HS-5 (cell line): ENCODE data around the gene CDCP2.
"Not testable (repeated sequence)": the region's sequence is repeated elsewhere in the genome, so short reads cannot be mapped to it uniquely, and the experiment has no call there.

ENCODE experiments used
- DNase-seq: peaks from one replicate; pipeline ENCODE4 v3.0.0-alpha.2; 2012; ENCODE audit warnings: low read depth

CDCP2 gene

GRCh38 chr1:54115520-54115919 is 37.3 kb downstream of the CDCP2 start:
- DNase-seq, result no peak

- DNase-seq, result no peak
These were observed 37.8 kb downstream of the CDCP2 start for GRCh38 chr1:54114955-54115354.

GRCh38 chr1:54114001-54114400 is 38.8 kb downstream of the CDCP2 start:
- DNase-seq, result no peak

- DNase-seq, result no peak
These were observed 40.0 kb downstream of the CDCP2 start for GRCh38 chr1:54112705-54113368.

- no peak for DNase-seq
These were observed 40.8 kb downstream of the CDCP2 start for GRCh38 chr1:54112027-54112426.

- DNase-seq, result no peak
These were observed 41.2 kb downstream of the CDCP2 start for GRCh38 chr1:54111624-54112023.

GRCh38 chr1:54110996-54111395 is 41.8 kb downstream of the CDCP2 start:
- DNase-seq, result no peak

- no peak for DNase-seq
These were observed 43.4 kb downstream of the CDCP2 start for GRCh38 chr1:54109129-54110090.

- DNase-seq, result no peak
These were observed 44.6 kb downstream of the CDCP2 start for GRCh38 chr1:54108156-54108555.

- no peak for DNase-seq
These were observed 45.7 kb downstream of the CDCP2 start for GRCh38 chr1:54107131-54107530.

- DNase-seq, result no peak
These were observed 47.0 kb downstream of the CDCP2 start for GRCh38 chr1:54105736-54106269.

GRCh38 chr1:54105080-54105479 is 47.7 kb downstream of the CDCP2 start:
- DNase-seq, result no peak

- not testable (repeated sequence) for DNase-seq
These were observed 48.2 kb downstream of the CDCP2 start for GRCh38 chr1:54104613-54105012.

- no peak for DNase-seq
These were observed 49.4 kb downstream of the CDCP2 start for GRCh38 chr1:54103414-54103813.

GRCh38 chr1:54100500-54100899 is 52.3 kb downstream of the CDCP2 start:
- no peak for DNase-seq

GRCh38 chr1:54099061-54099610 is 53.7 kb downstream of the CDCP2 start:
- no peak for DNase-seq

GRCh38 chr1:54096877-54097240 is 55.9 kb downstream of the CDCP2 start:
- DNase-seq, result no peak

- DNase-seq, result no peak
These were observed 56.4 kb downstream of the CDCP2 start for GRCh38 chr1:54096227-54096876.

- no peak for DNase-seq
These were observed 57.1 kb downstream of the CDCP2 start for GRCh38 chr1:54095546-54096226.

- DNase-seq, result not testable (repeated sequence)
These were observed 58.1 kb downstream of the CDCP2 start for GRCh38 chr1:54094730-54095105.

- DNase-seq, result no peak
These were observed 58.6 kb downstream of the CDCP2 start for GRCh38 chr1:54094001-54094729.
